ENCODE results near the gene GAPDH.
"Not testable (repeated sequence)": the region's sequence is repeated elsewhere in the genome, so short reads cannot be mapped to it uniquely, and the experiment has no call there.

The GAPDH gene

GRCh38 chr12:6574576-6575295 lies 40.4 kb downstream of the GAPDH start:
- Histone ChIP-seq H3K4me2 (ENCODE audit: low read length) (no peak overlapping the region), H3K4me1 (ENCODE audit: control insufficient read depth, insufficient read depth, low read length) (no peaks in the 10 kb centered on the region), H3K36me3 (ENCODE audit: insufficient read depth, low read length) (peaks cover 79% of the 10 kb centered on the region), H3K27me3 (ENCODE audit: control insufficient read depth, insufficient read depth, low read length) (no peaks in the 10 kb centered on the region), H3K9ac (ENCODE audit: low read depth, low read length) (no peak overlapping the region), H3K9me3 (replicated peaks; ENCODE audit: low read length) (no peaks in the 10 kb centered on the region), H3K4me3 (ENCODE audit: low read length) (no peak overlapping the region)

- Histone ChIP-seq H3K9me3 (replicated peaks; ENCODE audit: low read length) (no peaks in the 10 kb centered on the region), H3K4me3 (ENCODE audit: low read length) (no peak overlapping the region), H3K4me1 (ENCODE audit: control insufficient read depth, insufficient read depth, low read length) (no peaks in the 10 kb centered on the region), H3K9ac (ENCODE audit: low read depth, low read length) (no peak overlapping the region), H3K27me3 (ENCODE audit: control insufficient read depth, insufficient read depth, low read length) (no peaks in the 10 kb centered on the region), H3K4me2 (ENCODE audit: low read length) (no peak overlapping the region), H3K36me3 (ENCODE audit: insufficient read depth, low read length) (peaks cover 78% of the 10 kb centered on the region)
These were observed 41.3 kb downstream of the GAPDH start for GRCh38 chr12:6575648-6576047.

GRCh38 chr12:6582196-6582595 lies 47.9 kb downstream of the GAPDH start:
- Histone ChIP-seq H3K9ac (ENCODE audit: low read depth, low read length) (no peak overlapping the region), H3K36me3 (ENCODE audit: insufficient read depth, low read length) (peaks cover 73% of the 10 kb centered on the region), H3K27me3 (ENCODE audit: control insufficient read depth, insufficient read depth, low read length) (no peaks in the 10 kb centered on the region), H3K4me2 (ENCODE audit: low read length) (no peak overlapping the region), H3K4me3 (ENCODE audit: low read length) (no peak overlapping the region), H3K4me1 (ENCODE audit: control insufficient read depth, insufficient read depth, low read length) (no peaks in the 10 kb centered on the region), H3K9me3 (replicated peaks; ENCODE audit: low read length) (no peaks in the 10 kb centered on the region)

- Histone ChIP-seq H3K9me3 (replicated peaks; ENCODE audit: low read length) (no peaks in the 10 kb centered on the region), H3K36me3 (ENCODE audit: insufficient read depth, low read length) (peaks cover 73% of the 10 kb centered on the region), H3K4me3 (ENCODE audit: low read length) (no peak overlapping the region), H3K9ac (ENCODE audit: low read depth, low read length) (no peak overlapping the region), H3K4me1 (ENCODE audit: control insufficient read depth, insufficient read depth, low read length) (no peaks in the 10 kb centered on the region), H3K4me2 (ENCODE audit: low read length) (no peak overlapping the region), H3K27me3 (ENCODE audit: control insufficient read depth, insufficient read depth, low read length) (no peaks in the 10 kb centered on the region)
These were observed 48.6 kb downstream of the GAPDH start for GRCh38 chr12:6582959-6583358.

GRCh38 chr12:6584293-6584692 lies 50.0 kb downstream of the GAPDH start:
- H3K9me3 ChIP-seq (replicated peaks; ENCODE audit: low read length), result no peaks in the 10 kb centered on the region
- peaks cover 74% of the 10 kb centered on the region for H3K36me3 ChIP-seq (ENCODE audit: insufficient read depth, low read length)
- no peak overlapping the region for H3K9ac ChIP-seq (ENCODE audit: low read depth, low read length)
- H3K4me3 ChIP-seq (ENCODE audit: low read length), result no peak overlapping the region
- H3K4me1 ChIP-seq (ENCODE audit: control insufficient read depth, insufficient read depth, low read length), result no peaks in the 10 kb centered on the region
- H3K27me3 ChIP-seq (ENCODE audit: control insufficient read depth, insufficient read depth, low read length), result no peaks in the 10 kb centered on the region
- H3K4me2 ChIP-seq (ENCODE audit: low read length), result no peak overlapping the region

GRCh38 chr12:6586569-6586968 lies 52.3 kb downstream of the GAPDH start:
- not testable (repeated sequence) for H3K4me3 ChIP-seq (ENCODE audit: low read length); H3K9me3 ChIP-seq (replicated peaks; ENCODE audit: low read length); H3K9ac ChIP-seq (ENCODE audit: low read depth, low read length); H3K4me2 ChIP-seq (ENCODE audit: low read length); H3K27me3 ChIP-seq (ENCODE audit: control insufficient read depth, insufficient read depth, low read length); H3K4me1 ChIP-seq (ENCODE audit: control insufficient read depth, insufficient read depth, low read length)
- peaks cover 81% of the 10 kb centered on the region for H3K36me3 ChIP-seq (ENCODE audit: insufficient read depth, low read length)

Small RNA genes within 50 kb of the gene (small RNA-seq; reads per million reads assigned to genes)
- gene SCARNA11, result 43.3 reads per million, percentile 96 among the genes with 10 or more reads in this experiment

Measured in skeletal muscle satellite cell (primary cell).